Astrocyte of the cerebellum (primary cell): ENCODE data around the gene ELAVL2.

Experiments
- DNase-seq: peaks from one replicate; pipeline ENCODE4 v3.0.0-alpha.2; 2011; ENCODE audit warnings: low read depth
- H3K4me3 ChIP-seq: 2 replicates; pipeline ENCODE4 v1.5.1; 2011; ENCODE audit warnings: mild to moderate bottlenecking, low read depth, low read length, moderate library complexity
- CTCF ChIP-seq: IDR thresholded peaks from 2 replicates; pipeline ENCODE4 v1.5.1; 2012; ENCODE audit warnings: low read length, low read depth, moderate library complexity, mild to moderate bottlenecking; ENCODE audit errors: missing control alignments
- in situ Hi-C: cut with HindIII; loops from 2 replicates; pipeline ENCODE4 v1.10.0; 2017; ENCODE audit warnings: low sequenced_read_pairs

ELAVL2 gene

GRCh38 chr9:23825700-23826099, 340 bp downstream of the ELAVL2 start:
- DNase-seq, result no peak
- in situ Hi-C loops, result no loop called here
- TF ChIP-seq CTCF, result no peak
- peak overlapping the region; percentile 57 for H3K4me3 ChIP-seq

- no peak for DNase-seq
- in situ Hi-C loops, result no loop called here
- peak overlapping the region; percentile 57 for H3K4me3 ChIP-seq
- no peak for TF ChIP-seq CTCF
These were observed 1.0 kb downstream of the ELAVL2 start for GRCh38 chr9:23824830-23825591.

GRCh38 chr9:23823986-23824829, 1.8 kb downstream of the ELAVL2 start:
- no peak for TF ChIP-seq CTCF
- in situ Hi-C loops, result no loop called here
- no peak for DNase-seq
- peak overlapping the region; percentile 57 for H3K4me3 ChIP-seq

GRCh38 chr9:23823269-23823668, 2.8 kb downstream of the ELAVL2 start:
- no peak overlapping the region for H3K4me3 ChIP-seq
- in situ Hi-C loops, result no loop called here
- TF ChIP-seq CTCF, result no peak
- no peak for DNase-seq

- no peak for DNase-seq
- in situ Hi-C loops, result no loop called here
- peak overlapping the region; percentile 41 for H3K4me3 ChIP-seq
- no peak for TF ChIP-seq CTCF
These were observed 3.5 kb downstream of the ELAVL2 start for GRCh38 chr9:23822261-23823169.

GRCh38 chr9:23821375-23822181, 4.5 kb downstream of the ELAVL2 start:
- TF ChIP-seq CTCF, result no peak
- in situ Hi-C loops, result no loop called here
- peak overlapping the region; percentile 41 for H3K4me3 ChIP-seq
- DNase-seq, result no peak
